Left lung (tissue), 10 donors: Measurements from ENCODE around the gene POMT2. TPM values are rescaled to one million over a fixed set of nuclear protein-coding genes. Genes with fewer than 3 reads are reported as not detected.

ENCODE experiments used
- ATAC-seq: fragments of 200-7000 bp; cut with Tn5 transposase; one replicate; pipeline ENCODE4 v1.9.1; 2020; ENCODE audit warnings: moderate library complexity
- DNase-seq, 4 donors: peaks; one replicate each; pipeline ENCODE4 v3.0.0-alpha.2; 2013 to 2020
- H3K27ac ChIP-seq, 2 donors: fragments of 200-600 bp; sonication (generic) in 1 of 2; one replicate each; pipeline versions ENCODE4 v1.5.0 to v1.8.0; 2020 to 2021
- H3K27me3 ChIP-seq, 2 donors: fragments of 200-600 bp; sonication (generic) in 1 of 2; one replicate each; pipeline versions ENCODE4 v1.5.0 to v1.8.0; 2020 to 2021
- H3K36me3 ChIP-seq, 2 donors: fragments of 200-600 bp; sonication (generic) in 1 of 2; one replicate each; pipeline versions ENCODE4 v1.5.0 to v1.8.0; 2020 to 2021
- H3K4me1 ChIP-seq, 2 donors: fragments of 200-600 bp; one replicate each; pipeline ENCODE4 v1.8.0; 2021
- H3K4me3 ChIP-seq, 2 donors: fragments of 200-600 bp; sonication (generic) in 1 of 2; one replicate each; pipeline versions ENCODE4 v1.5.0 to v1.8.0; 2020 to 2021; ENCODE audit warnings: mild to moderate bottlenecking in 1 of 2
- H3K9me3 ChIP-seq, 2 donors: fragments of 200-600 bp; sonication (generic) in 1 of 2; one replicate each; pipeline versions ENCODE4 v1.5.0 to v1.8.0; 2020 to 2021
- CTCF ChIP-seq, 2 donors: fragments of 200-600 bp; sonication (generic) in 1 of 2; IDR thresholded peaks; one replicate each; pipeline versions ENCODE4 v1.5.0 to v1.8.0; 2021; ENCODE audit warnings: antibody characterized with exemption in 2 of 2
- intact Hi-C, 2 donors: fragments of 100-400 bp; cut with DNase I; formaldehyde crosslinking; loops; one replicate each; pipeline versions ENCODE4 v1.11.2 to v1.14.2; 2022
- polyA plus RNA-seq, 6 donors: library from polyadenylated mRNA; unstranded; fragments of 120-200 nt; gene quantifications; one replicate each; pipeline ENCODE4 v1.2.1, GENCODE V29; 2013; ENCODE audit not compliant: insufficient read length in 6 of 6
- total RNA-seq, 2 donors: library from RNA; stranded (reverse); fragmentation: NEBNext Ultra II Directional; extraction: Animal tissue kit (Norgen Biotek cat#: 25700); gene quantifications; one replicate each; pipeline ENCODE4 v1.2.1, GENCODE V29; 2021
- donor health status: DM: no; HTN: yes; CAD: no.
- donor health status: DM: no; HTN: no; CAD: no.

The POMT2 gene
- total and polyA plus RNA-seq, 8 donors: 25.5 to 34.3 (median 31.6) TPM

GRCh38 chr14:77311217-77311616 is 9.5 kb downstream of the POMT2 start:
- H3K27me3 ChIP-seq: no peaks in the 10 kb centered on the region
- DNase-seq: no peak
- no peaks in the 10 kb centered on the region for H3K36me3 ChIP-seq
- no peak for TF ChIP-seq CTCF (IDR thresholded peaks at IDR 0.05)
- H3K4me1 ChIP-seq: peaks cover 9 to 22% of the 10 kb centered on the region in 2 donors
- no peak overlapping the region for H3K27ac ChIP-seq
- no peak for ATAC-seq
- intact Hi-C loops: loop anchor here in 1 of 2 donors (10.0 kb wide), 1 partner anchor 156 kb away; no protein-coding TSS in a partner anchor
- H3K9me3 ChIP-seq: no peaks in the 10 kb centered on the region
- H3K4me3 ChIP-seq: no peak overlapping the region

- Histone ChIP-seq H3K9me3 (no peaks in the 10 kb centered on the region), H3K27ac (no peak overlapping the region), H3K4me1 (peaks cover 9 to 14% of the 10 kb centered on the region in 2 donors), H3K36me3 (peaks cover 0 to 7% of the 10 kb centered on the region in 2 donors), H3K4me3 (no peak overlapping the region), H3K27me3 (no peaks in the 10 kb centered on the region)
- intact Hi-C loops: loop anchor here in 1 of 2 donors (10.0 kb wide), 1 partner anchor 155 kb away; no protein-coding TSS in a partner anchor
- TF ChIP-seq CTCF (IDR thresholded peaks at IDR 0.05): no peak
- no peak for ATAC-seq
- DNase-seq: no peak
Observed at GRCh38 chr14:77310026-77310425, 10.7 kb downstream of the POMT2 start.

- intact Hi-C loops: no loop called here
- H3K4me3 ChIP-seq: no peak overlapping the region
- peaks cover 9 to 21% of the 10 kb centered on the region in 2 donors for H3K4me1 ChIP-seq
- no peak for ATAC-seq
- H3K9me3 ChIP-seq: no peaks in the 10 kb centered on the region
- DNase-seq: no peak
- no peak for TF ChIP-seq CTCF (IDR thresholded peaks at IDR 0.05)
- H3K36me3 ChIP-seq: peaks cover 0 to 7% of the 10 kb centered on the region in 2 donors
- H3K27me3 ChIP-seq: no peaks in the 10 kb centered on the region
- H3K27ac ChIP-seq: no peak overlapping the region
Observed at GRCh38 chr14:77309131-77309530, 11.6 kb downstream of the POMT2 start.

GRCh38 chr14:77306851-77307496 is 13.7 kb downstream of the POMT2 start:
- intact Hi-C loops: no loop called here

More at GRCh38 chr14:77306851-77307496, 13.7 kb downstream of the POMT2 start:
- Histone ChIP-seq H3K36me3 (peaks cover 0 to 7% of the 10 kb centered on the region in 2 donors), H3K27me3 (no peaks in the 10 kb centered on the region), H3K4me1 (peaks cover 16 to 38% of the 10 kb centered on the region in 2 donors), H3K4me3 (no peak overlapping the region), H3K9me3 (no peaks in the 10 kb centered on the region), H3K27ac (no peak overlapping the region)
- TF ChIP-seq CTCF (IDR thresholded peaks at IDR 0.05): no peak
- no peak for DNase-seq
- ATAC-seq: no peak
